HL-60/S4 treated with retinoic acid at 250 ng/mL for 4 days and 3 days (cell line): Measurements from ENCODE around the gene OR52L1.
"Not testable (repeated sequence)": the region's sequence is repeated elsewhere in the genome, so short reads cannot be mapped to it uniquely, and the experiment has no call there.

ENCODE experiments used
- in situ Hi-C: fragments of 300-500 bp; cut with MboI; formaldehyde crosslinking; loops from 2 replicates; pipeline ENCODE4 v1.7.0; 2022; ENCODE audit warnings: low sequenced_read_pairs

The OR52L1 gene

DNA sequence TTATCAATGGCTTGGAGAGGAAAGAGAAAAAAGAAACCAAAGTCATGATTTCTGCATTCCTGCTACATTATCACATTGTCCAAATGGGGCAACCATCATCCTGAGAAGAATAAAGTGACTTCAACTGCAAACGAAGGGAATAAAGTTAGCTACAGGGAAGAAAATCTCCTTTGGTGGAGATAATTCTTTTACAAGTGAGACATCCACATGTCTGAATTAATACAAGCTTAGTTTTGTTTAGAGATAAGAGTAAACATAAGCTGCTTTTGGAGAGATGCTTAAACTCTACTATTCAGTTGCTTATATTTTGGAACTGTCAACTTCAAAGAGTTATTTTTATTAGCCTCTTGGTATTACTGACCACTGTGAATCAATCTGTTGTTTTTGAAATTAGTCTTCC, at the start of gene OR52L1:
Gene OR52L1, minus strand, starts transcription at position 101 of the 400 bp plus-strand sequence. Its CDS starts 55 bp downstream, at position 46.
- in situ Hi-C loops: no loop called here

DNA sequence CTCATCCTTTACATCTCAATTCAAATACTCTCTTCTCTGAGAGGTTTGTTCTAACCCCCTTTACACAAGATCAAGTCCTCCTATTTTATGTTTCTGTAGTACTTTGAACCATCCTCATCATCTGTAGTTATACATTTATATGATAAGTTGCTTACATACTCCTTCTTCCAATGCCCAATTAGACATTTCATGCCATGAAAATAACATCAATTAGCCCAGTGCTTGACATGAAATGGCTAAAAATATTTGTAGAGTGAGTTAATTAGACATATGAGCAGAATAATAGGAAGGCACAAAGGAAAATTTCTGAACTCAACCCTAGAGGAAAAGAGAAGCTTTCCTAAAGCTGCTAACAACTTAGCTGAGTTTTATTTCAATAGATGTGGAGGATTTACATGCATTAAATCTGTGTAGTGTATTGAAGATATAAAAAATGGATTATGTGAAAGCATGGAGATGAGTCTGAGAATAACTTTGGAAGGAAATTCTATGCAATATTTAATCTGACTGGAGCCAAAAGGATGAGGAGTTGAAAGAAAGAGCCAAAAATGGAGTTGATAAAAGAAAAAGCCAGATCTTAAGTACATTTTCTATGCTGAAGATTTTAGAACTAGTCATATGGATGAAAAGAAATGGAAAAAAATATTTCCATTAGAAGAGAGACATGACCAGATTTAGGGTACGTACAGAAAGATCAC, 44.1 kb upstream of the OR52L1 start, which contains the start of gene OR56A1:
Gene OR56A1, minus strand, starts transcription at position 51 of the 698 bp plus-strand sequence. CDS start 3,066 bp downstream, outside the sequence.
- in situ Hi-C loops: no loop called here

DNA sequence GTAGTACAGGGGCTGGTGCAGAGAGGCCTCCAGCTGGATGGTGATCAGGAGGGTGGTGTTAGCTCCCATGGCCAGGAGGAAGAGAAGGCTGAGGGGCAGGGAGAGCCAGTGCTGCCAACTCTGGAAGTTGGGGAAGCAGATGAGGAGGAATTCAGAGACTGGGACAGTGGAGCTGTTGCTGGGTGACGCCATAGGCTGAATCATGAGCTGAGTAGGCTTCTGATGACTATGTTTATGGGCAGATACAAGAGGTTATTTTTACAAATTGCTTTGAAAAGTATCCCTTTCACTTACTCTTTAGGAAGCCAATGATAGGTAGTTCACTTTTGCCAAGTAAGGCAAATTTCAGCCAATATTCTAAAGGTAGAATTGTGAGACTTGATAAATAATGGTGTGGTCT, 40.7 kb upstream of the OR52L1 start:
- in situ Hi-C loops: loop anchor here (10.0 kb wide), 1 partner anchor 287 kb away; no protein-coding TSS in a partner anchor

DNA sequence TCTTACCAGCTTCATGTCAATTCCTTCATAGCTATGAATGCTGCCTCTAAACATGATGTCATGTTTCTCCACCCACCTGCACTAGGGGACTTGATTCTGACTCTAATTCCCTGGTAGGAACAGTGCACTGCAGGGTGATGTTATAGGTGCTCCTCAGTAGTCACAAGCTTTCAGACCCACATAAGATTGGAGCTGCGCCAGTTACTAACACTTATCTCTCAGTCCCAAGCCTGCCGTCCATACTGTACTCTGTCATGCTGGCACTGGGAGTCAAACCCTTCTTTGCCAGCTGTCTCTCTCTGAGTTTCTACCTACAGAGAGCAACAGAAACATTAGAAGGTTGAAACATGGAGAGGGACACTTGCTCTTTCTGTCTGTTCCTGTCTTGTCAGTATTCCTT, 38.3 kb upstream of the OR52L1 start:
- in situ Hi-C loops: loop anchor here (10.0 kb wide), 1 partner anchor 290 kb away; no protein-coding TSS in a partner anchor

DNA sequence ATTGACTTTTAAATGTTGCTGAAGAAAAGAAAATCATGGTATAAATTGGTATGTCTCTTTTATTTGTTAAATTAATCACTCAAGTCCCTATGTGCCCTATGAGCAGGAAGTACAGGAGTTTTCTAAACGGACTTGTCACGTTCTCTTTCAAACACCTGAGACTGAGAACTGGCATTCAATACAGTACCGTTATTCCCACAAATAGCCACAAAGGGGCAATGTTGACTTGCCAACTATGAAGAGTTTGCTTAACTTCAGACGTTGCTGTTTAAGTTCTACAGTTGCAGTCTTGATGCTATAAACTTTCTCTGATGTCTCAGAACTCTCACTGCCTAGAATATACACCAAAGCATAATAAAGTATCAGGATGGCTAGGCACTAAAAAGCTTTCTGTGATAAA, 36.2 kb upstream of the OR52L1 start:
- in situ Hi-C loops: loop anchor here (10.0 kb wide), 1 partner anchor 292 kb away; no protein-coding TSS in a partner anchor

DNA sequence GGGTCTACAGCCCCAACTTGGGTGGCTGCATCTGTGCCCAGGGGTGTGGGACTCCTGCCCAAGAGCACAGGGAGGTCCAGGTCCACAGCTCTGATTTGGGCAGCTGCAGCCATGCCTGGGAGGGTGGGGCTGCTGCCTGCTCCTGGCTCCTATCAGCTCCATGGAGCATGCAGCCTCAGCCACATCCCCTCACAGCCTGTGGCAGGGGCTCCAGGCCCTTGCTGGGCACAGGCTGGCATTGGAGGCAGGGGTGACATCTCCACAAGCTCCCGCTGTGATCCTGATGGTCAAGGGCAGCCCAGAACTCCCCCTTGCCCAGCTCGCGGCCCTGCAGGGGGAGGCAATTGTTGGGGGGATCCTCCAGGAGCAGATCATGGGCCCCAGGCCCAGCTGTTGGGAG, 26.3 kb upstream of the OR52L1 start:
- in situ Hi-C loops: no loop called here

DNA sequence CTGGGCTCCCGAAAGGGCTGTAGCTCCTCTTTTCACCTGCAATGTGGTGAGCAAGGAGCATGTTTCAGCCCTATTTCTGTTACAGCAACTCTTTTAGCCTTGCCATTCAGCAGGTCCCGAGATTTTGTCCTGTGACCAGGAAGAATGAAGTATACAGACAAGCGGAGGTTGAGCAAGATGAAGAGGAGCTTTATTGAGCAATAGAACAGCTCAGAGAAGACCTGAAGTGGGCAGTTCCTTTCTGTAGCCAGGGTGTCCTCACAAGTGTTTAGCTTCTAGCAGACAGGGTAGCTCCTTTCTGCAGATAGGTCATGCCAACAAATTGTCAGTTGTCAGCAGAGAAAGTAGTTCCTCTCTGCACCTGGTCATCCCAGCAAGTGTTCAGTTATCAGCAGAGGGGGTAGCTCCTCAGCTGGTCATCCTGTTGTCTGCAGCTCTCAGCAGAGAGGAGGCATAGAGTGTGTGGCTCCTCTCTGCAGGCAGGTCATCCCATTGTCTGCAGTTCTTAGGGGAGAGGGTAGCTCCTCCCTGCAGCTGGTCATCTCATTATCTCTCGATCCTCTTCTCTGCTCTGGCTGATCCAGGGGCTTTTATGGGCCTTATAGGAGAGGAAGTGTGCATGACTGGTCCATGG, 25.4 kb upstream of the OR52L1 start:
- in situ Hi-C loops: no loop called here

DNA sequence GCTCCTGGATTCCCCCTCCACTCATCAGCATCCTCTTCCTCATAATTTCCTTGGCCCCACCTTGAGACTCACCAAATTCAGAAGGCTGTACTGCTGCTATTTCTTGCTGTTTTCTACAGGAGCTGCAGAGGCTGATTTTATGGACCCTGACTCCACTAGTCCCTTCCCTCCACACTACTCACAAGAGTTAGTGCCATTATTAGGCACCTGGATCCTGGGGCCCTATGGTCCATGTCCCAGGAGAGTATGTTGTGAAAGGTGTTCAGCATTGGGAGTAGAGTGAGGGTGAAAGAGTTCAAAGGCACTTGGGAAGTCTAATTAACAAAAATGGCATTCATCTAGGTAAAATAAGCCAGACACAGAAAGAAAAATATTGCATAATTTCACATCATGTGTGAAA, 20.1 kb upstream of the OR52L1 start, which contains the start of gene OR56A4:
Gene OR56A4, minus strand, starts transcription at position 101 of the 400 bp plus-strand sequence. CDS start 3,954 bp downstream, outside the sequence.
- in situ Hi-C loops: no loop called here

DNA sequence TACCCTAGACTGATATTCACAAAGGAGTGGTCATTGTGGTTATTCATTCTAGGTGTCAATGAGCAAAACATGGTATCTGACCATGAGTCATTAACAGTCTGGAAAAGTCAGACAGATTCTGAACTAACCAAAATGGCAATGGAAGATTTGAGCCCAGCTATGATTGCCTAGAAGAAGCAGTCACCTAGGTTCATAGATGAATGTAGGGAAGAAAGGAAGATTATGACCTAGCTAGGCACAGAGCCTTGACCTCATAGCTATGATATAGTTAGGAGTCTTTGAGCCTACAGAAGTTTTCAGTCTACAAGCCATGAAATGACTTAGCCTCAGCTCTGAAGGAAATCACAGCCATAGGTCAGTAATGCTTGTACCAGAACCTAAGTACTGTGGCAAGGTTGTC, 19.6 kb upstream of the OR52L1 start:
- in situ Hi-C loops: no loop called here

DNA sequence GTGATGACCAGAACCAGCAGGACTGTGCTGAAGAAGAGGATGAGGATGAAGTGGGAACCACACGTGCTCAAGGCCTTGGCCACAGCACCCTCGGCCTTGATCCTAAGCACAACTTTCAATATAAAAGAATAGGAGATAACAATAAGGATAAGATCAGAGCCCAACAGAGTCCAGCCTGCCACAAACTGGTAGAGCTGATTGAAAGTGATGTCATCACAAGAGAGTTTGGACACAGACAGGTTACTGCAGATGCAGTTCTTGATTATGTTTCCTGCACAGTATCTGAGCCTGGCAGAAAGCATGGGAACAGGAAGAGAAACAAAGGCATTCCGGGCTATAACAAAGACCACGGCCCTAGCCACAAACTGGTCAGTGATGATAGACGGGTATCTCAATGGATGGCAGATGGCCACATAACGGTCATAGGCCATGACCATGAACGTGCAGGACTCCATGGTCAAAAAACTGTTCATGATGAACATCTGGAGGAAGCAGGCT, 15.5 kb upstream of the OR52L1 start:
- in situ Hi-C loops: no loop called here

DNA sequence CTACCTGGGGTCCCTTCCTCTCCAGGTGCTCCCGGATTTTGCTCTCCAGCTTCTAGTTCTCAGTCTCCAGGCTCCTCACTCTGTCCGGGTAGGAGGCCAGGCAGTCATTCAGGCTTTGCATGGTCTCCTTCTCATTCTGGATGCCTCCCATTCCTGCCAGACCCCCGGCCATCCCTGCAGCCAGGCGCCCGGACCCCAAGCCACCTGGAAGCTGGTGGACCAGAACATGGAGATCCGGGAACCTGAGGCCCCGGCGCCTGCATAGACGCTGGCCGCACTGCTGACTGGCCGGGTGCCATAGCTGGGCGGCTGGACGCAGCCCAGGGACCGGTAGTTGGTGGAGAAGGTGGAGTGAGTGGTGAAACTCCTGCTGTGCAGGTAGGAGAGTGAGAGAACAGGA, 8.0 kb upstream of the OR52L1 start:
- in situ Hi-C loops: no loop called here

DNA sequence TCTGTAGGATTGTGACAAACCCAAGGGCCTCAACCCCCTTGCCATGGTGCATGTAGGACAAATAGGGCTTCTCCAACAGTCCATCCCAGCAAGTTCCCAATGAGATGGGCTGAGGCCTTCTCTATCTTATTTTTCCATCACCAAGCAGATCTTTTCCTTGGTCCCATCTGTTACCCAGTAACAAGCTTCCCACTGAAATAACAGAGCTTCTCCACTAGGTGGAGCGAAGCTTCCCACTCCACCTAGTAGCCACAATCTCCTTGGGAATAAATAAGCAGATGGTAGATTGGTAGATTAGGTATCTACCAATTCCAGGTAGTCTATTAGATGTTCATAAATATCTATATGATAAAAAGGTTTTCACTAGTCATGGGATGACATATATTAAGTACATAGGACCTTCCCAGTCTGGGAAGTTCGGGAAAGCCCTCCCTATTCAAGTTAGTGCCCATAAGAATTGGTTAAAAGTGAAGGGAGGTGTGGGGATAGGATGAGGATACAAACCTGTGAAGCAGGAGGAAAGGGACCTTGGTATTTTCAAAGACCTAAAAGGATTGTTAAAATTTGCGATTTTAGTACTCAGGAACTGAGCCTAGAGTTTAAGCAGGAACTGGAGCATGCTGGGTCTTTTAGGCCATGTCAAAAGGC, 5.9 kb upstream of the OR52L1 start:
- in situ Hi-C loops: no loop called here

DNA sequence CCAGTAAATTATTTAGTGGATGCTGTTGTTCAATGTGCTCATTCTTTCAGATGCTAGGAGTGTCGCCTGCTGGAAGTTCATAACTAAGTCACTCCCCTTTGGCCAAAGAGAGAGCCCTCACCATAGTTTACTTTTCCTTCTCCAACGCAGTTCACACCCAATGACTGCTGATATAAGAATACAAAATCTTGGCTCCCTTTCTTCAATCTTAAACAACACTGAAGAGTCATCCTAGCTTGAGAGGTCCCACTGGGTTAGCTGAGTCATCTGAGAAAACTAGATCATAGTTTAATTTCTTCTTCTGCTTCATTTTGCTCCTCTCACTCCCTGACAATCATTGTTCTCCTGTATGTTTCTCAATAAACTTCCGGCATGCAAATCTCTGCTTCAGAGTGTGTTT, 5.4 kb upstream of the OR52L1 start:
- in situ Hi-C loops: no loop called here

DNA sequence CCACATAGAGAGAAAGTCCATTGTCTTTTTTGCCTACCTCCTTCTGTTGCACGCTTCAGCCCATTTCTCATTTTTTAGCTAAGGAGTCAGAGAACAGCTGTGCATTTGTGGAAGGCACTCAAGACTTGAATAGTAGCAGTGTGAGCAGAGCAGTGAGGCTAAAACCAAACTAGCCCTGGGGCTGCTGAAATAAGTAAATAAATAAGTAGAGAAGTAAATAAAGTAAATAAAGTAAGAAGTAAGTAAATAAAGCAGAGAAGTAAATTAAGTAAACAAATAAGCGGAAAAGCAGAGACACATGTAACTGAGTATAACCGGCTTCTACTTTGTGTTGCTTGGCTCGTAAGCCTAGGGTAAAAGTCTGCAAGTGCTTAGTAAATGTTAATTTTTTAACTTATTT, 2.4 kb upstream of the OR52L1 start:
- in situ Hi-C loops: no loop called here

DNA sequence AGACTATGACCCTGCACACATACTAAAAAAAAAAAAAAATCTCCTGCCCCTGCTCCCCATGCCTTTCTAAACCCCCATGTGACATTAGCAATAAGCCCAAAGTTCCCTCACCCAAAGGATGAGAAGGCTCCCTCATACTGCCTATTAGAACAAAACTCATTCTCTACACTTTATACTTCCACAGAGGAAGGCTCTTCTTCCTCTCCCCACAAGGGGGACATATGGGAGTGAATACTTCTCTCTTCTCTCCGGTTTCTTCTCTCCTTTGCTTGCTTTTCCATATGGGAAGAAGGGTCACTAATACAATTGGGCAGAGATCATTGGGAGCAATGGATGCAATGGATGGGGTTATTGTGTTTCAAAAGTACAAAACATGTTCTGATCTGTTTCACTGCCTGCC, 3.3 kb downstream of the OR52L1 start:
- in situ Hi-C loops: no loop called here

DNA sequence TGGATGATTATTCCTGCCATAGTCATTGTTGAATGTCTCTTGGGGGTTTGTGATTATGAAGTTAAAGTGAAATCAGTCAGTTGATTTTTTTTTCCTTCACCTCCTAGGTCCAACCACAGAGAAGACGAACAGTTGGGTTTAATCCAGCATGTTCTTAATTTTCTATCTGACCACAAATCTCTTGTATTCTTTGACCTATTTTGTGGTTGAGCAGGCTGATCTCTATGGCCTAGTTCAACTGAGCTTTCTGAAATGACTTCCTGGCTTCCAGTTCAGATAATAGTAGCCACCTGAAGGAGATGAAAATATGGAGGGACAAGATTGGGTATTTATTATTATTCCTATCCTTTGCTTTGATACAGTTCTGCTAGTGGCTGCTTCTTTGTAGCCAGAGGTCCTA, 13.3 kb downstream of the OR52L1 start:
- in situ Hi-C loops: no loop called here

DNA sequence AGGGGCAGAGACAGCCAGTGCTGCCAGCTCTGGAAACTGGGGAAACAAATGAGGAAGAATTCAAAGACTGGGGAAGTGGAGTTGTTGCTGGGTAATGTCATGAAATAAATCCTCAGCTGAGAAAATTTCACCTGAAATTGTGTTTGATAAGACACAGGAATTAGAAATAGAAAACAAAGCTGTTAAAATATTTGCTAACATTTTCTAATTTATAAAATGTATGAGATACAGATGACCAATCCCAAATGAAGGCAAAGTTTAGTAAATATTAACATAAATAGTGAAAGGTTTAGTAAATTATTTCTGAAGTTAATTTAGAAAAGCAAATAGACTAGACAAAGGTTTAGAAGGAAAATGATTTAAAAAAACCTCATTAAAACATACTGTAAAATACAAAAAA, 18.4 kb downstream of the OR52L1 start, which contains the start of gene OR56A5:
Gene OR56A5, minus strand, starts transcription at position 101 of the 400 bp plus-strand sequence. Its CDS starts 0 bp downstream, at position 101.
- in situ Hi-C loops: no loop called here

DNA sequence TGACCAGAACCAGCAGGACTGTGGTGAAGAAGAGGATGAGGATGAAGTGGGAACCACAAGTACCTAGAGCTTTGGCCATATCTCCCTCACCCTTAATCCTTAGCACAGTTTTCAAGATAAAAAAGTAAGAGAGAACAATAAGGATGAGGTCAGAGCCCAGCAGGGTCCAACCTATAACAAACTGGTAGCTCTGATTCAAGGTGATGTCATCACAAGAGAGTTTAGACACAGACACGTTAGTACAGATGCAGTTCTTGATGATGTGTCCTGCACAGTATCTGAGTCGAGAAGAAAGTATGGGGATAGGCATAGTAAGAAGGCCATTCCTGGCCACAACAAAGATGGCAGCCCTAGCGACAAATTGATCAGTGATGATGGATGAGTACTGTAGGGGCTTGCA, 19.1 kb downstream of the OR52L1 start:
- in situ Hi-C loops: no loop called here

DNA sequence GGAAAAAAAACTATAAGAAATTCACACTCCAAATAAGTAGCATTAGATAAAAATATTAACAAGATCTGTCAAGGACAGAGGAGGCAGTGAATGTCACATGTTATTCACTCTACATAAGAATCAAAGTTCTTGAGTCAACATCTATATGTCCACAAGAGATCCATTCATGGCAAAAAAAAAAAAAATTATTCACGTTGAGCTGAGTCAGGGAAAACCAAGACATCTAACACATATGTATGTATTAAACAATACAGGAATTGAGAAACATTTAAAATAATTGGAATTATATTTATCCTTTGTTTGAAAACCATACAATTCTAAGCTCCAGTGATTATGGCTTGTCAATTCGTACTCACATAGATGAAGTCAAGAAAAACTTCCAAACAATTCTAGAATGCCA, 19.8 kb downstream of the OR52L1 start:
- in situ Hi-C loops: no loop called here

DNA sequence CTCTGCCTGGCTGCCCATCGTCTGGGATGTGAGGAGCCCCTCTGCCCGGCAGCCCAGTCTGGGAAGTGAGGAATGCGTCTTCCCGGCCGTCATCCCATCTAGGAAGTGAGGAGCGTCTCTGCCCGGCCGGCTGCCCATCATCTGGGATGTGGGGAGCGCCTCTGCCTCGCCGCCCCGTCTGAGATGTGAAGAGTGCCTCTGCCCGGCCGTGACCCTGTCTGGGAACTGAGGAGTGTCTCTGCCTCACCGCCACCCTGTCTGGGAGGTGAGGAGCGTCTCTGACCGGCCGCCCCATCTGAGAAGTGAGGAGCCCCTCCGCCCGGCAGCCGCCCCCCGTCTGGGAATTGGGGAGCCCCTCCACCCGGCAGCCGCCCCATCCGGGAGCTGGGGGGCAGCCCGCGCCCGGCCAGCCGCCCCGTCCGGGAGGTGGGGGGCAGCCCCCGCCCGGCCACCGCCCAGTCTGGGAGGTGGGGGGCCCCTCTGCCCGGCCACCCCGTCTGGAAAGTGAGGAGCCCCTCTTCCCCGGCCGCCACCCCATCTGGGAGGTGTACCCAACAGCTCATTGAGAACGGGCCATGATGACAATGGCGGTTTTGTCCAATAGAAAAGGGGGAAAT, 26.0 kb downstream of the OR52L1 start:
- in situ Hi-C loops: not testable (repeated sequence)

DNA sequence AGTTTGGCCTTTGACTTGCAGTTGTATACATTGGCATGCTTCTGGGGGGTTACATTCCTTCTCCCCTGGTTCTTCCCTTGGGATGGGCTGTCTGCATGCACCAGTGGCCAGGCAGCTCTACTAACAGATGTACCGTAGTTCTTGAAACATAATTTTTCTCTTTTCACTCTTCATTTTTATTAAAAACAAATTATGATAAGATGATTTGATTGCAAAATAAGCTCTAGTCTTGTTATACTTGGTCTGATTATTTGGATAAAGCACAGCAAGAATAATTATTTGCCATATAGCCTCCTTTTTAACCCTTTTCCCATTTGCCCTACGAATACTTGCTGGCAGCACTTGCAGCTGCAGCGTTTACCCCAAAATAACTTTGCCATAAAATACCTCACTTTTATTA, 31.2 kb downstream of the OR52L1 start:
- in situ Hi-C loops: no loop called here
